ENCODE measurements around the gene CORO7. TPM values are rescaled to one million over a fixed set of nuclear protein-coding genes. Genes with fewer than 3 reads are reported as not detected.

Gene CORO7
- total and polyA plus RNA-seq, 11 donors = 7.2 to 39.7 (median 10.1) TPM

GRCh38 chr16:4309102-4309832 lies 107.1 kb downstream of the CORO7 start:
- peaks cover 0 to 10% (median 0%) of the 10 kb centered on the region in 9 donors for H3K27me3 ChIP-seq
- H3K4me1 ChIP-seq = peaks cover 0 to 29% (median 21%) of the 10 kb centered on the region in 12 donors
- no peak for TF ChIP-seq CTCF (IDR thresholded peaks at IDR 0.05)
- TF ChIP-seq POLR2A (IDR thresholded peaks at IDR 0.05) = no peak
- intact Hi-C loops (cut with DNase I) = no loop called here
- H3K4me3 ChIP-seq = no peak overlapping the region
- DNase-seq (no peak), ATAC-seq (no peak)
- peak overlapping the region in 7 of 12 donors; percentile 30 to 70 (median 62) for H3K27ac ChIP-seq
- no peaks in the 10 kb centered on the region for H3K9me3 ChIP-seq
- no peaks in the 10 kb centered on the region for H3K36me3 ChIP-seq
- WGBS, 4 donors = 87 to 90% (median 89%) methylated on average over 11 to 14 of the region's 14 CpGs

GRCh38 chr16:4307215-4308037 lies 109.0 kb downstream of the CORO7 start:
- H3K4me3 ChIP-seq = peak overlapping the region; percentile 16 to 72 (median 57)
- peak; percentile 84 to 97 (median 94) for ATAC-seq
- no peaks in the 10 kb centered on the region for H3K9me3 ChIP-seq
- intact Hi-C loops (cut with DNase I) = no loop called here
- H3K4me1 ChIP-seq = peaks cover 0 to 25% (median 17%) of the 10 kb centered on the region in 12 donors
- no peaks in the 10 kb centered on the region for H3K27me3 ChIP-seq
- TF ChIP-seq POLR2A (IDR thresholded peaks at IDR 0.05) (peak in 1 of 2 donors; percentile 53), CTCF (IDR thresholded peaks at IDR 0.05) (peak in 2 of 12 donors; percentile 28)
- H3K27ac ChIP-seq = peak overlapping the region; percentile 59 to 91 (median 84)
- DNase-seq = peak; percentile 94 to 98 (median 98)
- WGBS, 4 donors = 3 to 18% (median 4%) methylated on average over 11 to 68 of the region's 68 CpGs
- no peaks in the 10 kb centered on the region for H3K36me3 ChIP-seq

GRCh38 chr16:4306470-4307214 lies 109.8 kb downstream of the CORO7 start:
- Histone ChIP-seq H3K9me3 (no peaks in the 10 kb centered on the region), H3K4me3 (peak overlapping the region in 11 of 12 donors; percentile 32 to 72 (median 57)), H3K27ac (peak overlapping the region; percentile 59 to 91 (median 84)), H3K4me1 (peaks cover 0 to 25% (median 17%) of the 10 kb centered on the region in 12 donors), H3K27me3 (no peaks in the 10 kb centered on the region), H3K36me3 (peaks cover 0 to 4% (median 0%) of the 10 kb centered on the region in 9 donors)
- no peak for ATAC-seq
- intact Hi-C loops (cut with DNase I) = no loop called here
- no peak for TF ChIP-seq CTCF (IDR thresholded peaks at IDR 0.05)
- no peak for TF ChIP-seq POLR2A (IDR thresholded peaks at IDR 0.05)
- no peak for DNase-seq
- 51 to 71% (median 62%) methylated on average over 7 to 16 of the region's 16 CpGs for WGBS, 4 donors

Other genes starting within 250 kb of the CORO7 start
- 100 to 1,000 TPM; 372 to 760 (median 534) TPM for gene SRL, start 174.5 kb downstream of the CORO7 start, total RNA-seq
- gene SRL, start 174.5 kb downstream of the CORO7 start, polyA plus RNA-seq = 100 to 1,000 TPM; 218 to 394 TPM
- 1 to 10 TPM; 1.7 to 5.5 (median 3.3) TPM for gene TFAP4, start 143.6 kb downstream of the CORO7 start, total RNA-seq
- 1 to 10 TPM; 2.5 to 3.1 TPM for gene TFAP4, start 143.6 kb downstream of the CORO7 start, polyA plus RNA-seq
- gene GLIS2, start 100.5 kb downstream of the CORO7 start, total RNA-seq = 10 to 100 TPM in 7 of 9 donors, 1 to 10 TPM in 2; 7.6 to 23.4 (median 12.7) TPM
- 10 to 100 TPM in 1 of 2 donors, 1 to 10 TPM in 1; 7.7 to 14.2 TPM for gene GLIS2, start 100.5 kb downstream of the CORO7 start, polyA plus RNA-seq
- gene PAM16, start 65.3 kb downstream of the CORO7 start, total RNA-seq = 10 to 100 TPM; 32.7 to 96.9 (median 60.9) TPM
- 100 to 1,000 TPM; 109 to 210 TPM for gene PAM16, start 65.3 kb downstream of the CORO7 start, polyA plus RNA-seq
- gene VASN, start 44.7 kb downstream of the CORO7 start, total RNA-seq = 10 to 100 TPM in 3 of 9 donors, 1 to 10 TPM in 6; 3.8 to 20.0 (median 6.2) TPM
- 10 to 100 TPM in 1 of 2 donors, 1 to 10 TPM in 1; 6.1 to 14.9 TPM for gene VASN, start 44.7 kb downstream of the CORO7 start, polyA plus RNA-seq
- 10 to 100 TPM; 47.5 to 88.4 (median 59.7) TPM for gene DNAJA3, start 9.3 kb upstream of the CORO7 start, total RNA-seq
- gene DNAJA3, start 9.3 kb upstream of the CORO7 start, polyA plus RNA-seq = 10 to 100 TPM; 47.4 to 81.8 TPM
- gene NMRAL1, start 58.0 kb upstream of the CORO7 start, total RNA-seq = 10 to 100 TPM; 12.0 to 47.5 (median 23.4) TPM
- gene NMRAL1, start 58.0 kb upstream of the CORO7 start, polyA plus RNA-seq = 10 to 100 TPM; 25.4 to 28.0 TPM
- 100 to 1,000 TPM in 5 of 9 donors, 10 to 100 TPM in 4; 60.6 to 250 (median 117) TPM for gene HMOX2, start 59.8 kb upstream of the CORO7 start, total RNA-seq
- gene HMOX2, start 59.8 kb upstream of the CORO7 start, polyA plus RNA-seq = 100 to 1,000 TPM; 113 to 245 TPM
- gene CDIP1, start 122.2 kb upstream of the CORO7 start, total RNA-seq = 10 to 100 TPM; 44.6 to 51.1 (median 46.4) TPM
- 10 to 100 TPM; 33.3 to 44.6 TPM for gene CDIP1, start 122.2 kb upstream of the CORO7 start, polyA plus RNA-seq
- under 1 TPM in 7 of 9 donors, not detected in 2; 0.05 to 0.19 (median 0.15) TPM for gene C16orf96, start 139.7 kb upstream of the CORO7 start, total RNA-seq
- gene C16orf96, start 139.7 kb upstream of the CORO7 start, polyA plus RNA-seq = under 1 TPM; 0.01 to 0.04 TPM
- 10 to 100 TPM in 8 of 9 donors, 1 to 10 TPM in 1; 9.1 to 38.9 (median 18.7) TPM for gene UBALD1, start 198.3 kb upstream of the CORO7 start, total RNA-seq
- 10 to 100 TPM; 23.7 to 33.9 TPM for gene UBALD1, start 198.3 kb upstream of the CORO7 start, polyA plus RNA-seq
- gene MGRN1, start 208.2 kb upstream of the CORO7 start, total RNA-seq = 10 to 100 TPM; 28.5 to 75.0 (median 42.0) TPM
- 10 to 100 TPM; 17.9 to 36.9 TPM for gene MGRN1, start 208.2 kb upstream of the CORO7 start, polyA plus RNA-seq